Anterior cingulate cortex (tissue), 58 donors: ENCODE measurements around the gene HHIP.
"Not testable (repeated sequence)": the region's sequence is repeated elsewhere in the genome, so short reads cannot be mapped to it uniquely, and the experiment has no call there.

ENCODE experiments used
- DNase-seq, 58 donors: peaks; one replicate each; lab custom pipeline; 2025; lab: John Stamatoyannopoulos, UW

HHIP gene

DNA sequence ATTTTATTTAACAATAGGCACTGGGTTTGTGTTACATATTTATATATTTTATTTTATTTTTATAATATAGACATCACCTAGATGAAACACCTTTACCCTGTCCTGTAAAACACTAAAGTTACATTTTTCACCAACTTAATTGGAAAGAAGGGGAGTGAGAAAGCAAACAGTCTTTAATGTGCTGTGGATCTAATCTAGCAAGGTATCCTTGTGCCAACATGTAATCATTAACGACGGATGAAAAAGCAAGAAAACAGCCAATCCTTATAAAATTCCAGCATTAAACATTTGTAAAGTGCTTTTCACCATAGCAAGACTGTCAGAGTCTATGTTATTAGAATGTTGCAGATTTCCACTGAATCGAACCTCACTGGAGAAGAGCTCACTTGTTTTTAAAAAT, 92.7 kb downstream of the HHIP start:
- no peak for DNase-seq

DNA sequence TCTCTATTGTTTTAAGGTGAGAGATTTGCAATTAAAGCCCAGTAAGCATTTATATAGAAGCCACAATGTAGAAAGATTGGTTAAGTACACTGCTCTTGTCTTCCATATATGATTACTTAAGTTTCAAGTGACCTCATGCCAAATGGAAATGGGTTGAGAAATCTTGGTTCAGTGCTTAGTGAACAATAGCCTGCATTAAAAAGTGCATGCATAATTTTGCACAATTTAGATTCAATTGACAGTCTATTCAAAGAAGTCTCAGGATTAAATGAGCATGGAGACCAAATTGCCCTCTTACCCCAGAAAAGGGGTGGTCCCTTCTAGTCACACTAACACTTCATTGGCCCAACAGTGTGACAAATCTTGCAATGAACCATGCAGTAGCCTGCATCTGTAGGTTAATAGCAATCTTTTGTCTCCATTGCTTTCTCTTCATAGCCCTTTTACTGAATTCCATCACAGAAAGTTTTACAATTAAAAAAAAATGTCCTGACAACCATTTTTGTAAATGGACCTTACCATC, 93.6 kb downstream of the HHIP start:
- DNase-seq: no peak

DNA sequence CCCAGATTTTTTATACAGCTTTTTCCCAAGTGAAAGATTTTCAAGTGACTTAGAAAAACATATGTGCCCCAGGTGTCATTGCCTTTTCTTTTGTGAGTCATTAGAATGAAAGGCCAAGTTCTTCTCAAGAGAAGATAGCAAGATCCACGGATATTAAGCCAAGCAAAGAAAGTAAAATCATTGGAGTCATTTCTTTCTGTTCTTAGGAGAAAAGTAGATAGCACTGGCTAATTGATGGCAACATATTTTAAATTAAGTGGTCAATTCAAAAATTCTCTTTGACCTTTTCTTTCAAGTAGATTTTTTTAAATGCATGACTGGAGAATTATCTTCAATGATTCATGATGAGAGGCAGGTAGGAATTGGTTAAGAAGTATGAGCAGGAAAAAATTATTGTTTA, 94.4 kb downstream of the HHIP start:
- DNase-seq: no peak

DNA sequence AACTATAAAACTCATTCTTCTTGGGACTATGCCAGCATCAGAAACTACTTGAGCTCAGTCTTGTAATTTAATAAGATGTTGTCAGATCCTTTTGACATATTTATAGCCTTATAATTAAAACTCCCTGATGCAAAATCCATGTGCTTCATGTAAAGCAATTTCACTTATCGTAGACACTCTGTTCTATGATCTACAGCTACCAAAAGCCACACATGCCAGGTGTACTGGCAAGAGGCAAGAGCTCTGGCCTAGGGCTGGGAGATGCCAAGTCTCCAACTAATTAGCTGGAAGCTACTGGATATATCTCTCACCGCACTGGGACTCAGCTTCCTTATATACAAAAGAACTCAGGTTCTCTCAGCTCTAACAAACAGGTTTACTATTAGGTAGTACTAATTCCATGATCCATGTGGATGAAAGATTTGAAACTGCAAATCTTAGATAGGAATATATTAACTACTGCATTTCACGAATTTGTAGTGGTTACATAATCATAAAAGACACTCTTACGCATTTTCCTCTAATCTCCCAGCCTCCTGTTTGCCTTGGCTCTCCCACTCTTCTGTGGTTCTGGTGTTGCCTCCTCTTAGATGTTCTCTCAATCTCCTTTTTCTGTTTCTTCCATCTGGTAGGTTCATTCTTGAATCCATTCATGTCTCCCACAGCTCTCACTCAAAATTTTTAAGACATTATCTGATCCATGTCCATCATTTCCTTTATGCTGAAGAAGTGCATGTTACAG, 103.0 kb downstream of the HHIP start:
- no peak for DNase-seq

DNA sequence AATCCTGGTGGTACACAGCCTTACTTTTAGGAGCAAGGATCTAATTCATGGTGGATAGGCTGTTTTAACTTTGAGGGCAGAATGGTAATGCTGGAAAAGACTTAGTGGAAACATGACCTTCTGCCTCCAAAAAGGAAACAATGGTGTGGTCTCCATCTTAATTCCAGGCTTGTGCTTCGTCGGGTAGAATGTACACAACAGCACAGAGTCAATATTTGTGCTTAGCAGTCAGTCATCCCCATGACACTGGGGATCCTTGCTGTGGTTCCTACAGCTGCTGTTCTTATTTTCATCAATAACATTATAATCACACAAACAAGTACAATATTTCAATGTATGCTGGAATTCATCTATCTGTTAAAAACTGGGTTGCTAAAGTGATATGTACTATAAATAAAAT, 104.4 kb downstream of the HHIP start:
- DNase-seq: no peak

DNA sequence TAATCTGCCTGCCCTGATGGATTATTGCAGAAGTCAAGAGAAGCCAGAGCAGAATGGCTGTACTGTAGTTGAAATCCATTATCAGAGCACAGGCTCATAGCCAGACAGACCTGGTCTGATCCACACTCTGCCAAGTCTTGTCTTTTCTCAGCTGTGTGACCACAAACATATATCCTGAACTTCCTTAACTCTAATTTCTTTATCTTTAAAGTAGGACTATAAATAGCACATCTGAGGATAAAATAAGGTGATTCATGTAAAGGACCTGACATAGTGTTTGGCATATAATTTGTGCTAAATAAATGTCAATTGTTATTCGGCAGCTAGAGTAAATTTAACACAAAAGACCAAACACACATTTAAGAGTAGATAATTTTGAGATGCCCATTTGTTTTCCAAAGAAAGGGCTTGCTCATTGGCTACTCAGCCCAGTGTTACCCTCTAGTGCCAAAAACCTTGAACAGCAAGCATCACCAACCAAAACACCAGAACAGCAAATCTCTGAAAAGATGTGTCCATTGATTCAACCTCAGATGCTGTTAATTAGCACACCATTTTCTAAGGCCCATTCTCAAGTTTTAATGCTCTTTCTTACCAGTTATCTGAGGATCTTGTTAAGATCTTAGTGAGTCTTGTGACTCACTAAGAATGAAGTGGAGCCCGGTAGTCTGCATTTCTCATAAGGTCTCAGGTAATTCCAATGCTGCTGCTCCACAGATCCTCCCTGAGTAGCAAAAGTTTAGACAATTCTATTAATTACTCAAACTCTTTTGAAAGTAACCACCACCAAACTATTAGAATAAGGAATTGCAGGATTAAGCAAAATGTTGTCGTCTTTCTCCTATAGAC, 108.8 kb downstream of the HHIP start:
- peak in 7 of 58 donors; percentile 0 to 11 (median 2) for DNase-seq

DNA sequence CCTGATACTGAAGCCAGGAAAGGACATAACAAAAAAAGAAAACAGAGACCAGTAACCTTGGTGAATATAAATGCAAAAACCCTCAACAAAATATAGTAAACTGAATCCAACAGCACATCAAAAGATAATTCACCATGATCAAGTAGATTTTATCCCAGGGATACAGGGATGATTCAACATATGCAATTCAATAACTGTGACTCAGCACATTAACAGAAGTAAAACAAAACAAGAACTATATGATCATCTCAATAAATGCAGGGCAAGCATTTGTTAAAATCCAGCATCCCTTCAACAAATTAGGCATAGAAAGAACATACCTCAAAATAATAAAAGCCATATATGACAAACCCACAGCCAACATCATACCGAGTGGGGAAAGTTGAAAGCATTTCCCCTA, 112.0 kb downstream of the HHIP start:
- DNase-seq: no peak

DNA sequence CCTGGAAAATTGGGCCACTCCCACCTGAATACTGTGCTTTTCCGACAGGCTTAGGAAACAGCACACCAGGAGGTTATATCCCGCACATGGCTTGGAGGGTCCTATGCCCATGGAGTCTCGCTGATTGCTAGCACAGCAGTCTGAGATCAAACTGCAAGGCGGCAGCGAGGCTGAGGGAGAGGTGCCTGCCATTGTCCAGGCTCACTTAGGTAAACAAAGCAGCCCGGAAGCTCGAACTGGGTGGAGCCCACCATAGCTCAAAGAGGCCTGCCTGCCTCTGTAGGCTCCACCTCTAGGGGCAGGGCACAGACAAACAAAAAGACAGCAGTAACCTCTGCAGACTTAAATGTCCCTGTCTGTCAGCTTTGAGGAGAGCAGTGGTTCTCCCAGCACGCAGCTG, 122.9 kb downstream of the HHIP start:
- not testable (repeated sequence) for DNase-seq

DNA sequence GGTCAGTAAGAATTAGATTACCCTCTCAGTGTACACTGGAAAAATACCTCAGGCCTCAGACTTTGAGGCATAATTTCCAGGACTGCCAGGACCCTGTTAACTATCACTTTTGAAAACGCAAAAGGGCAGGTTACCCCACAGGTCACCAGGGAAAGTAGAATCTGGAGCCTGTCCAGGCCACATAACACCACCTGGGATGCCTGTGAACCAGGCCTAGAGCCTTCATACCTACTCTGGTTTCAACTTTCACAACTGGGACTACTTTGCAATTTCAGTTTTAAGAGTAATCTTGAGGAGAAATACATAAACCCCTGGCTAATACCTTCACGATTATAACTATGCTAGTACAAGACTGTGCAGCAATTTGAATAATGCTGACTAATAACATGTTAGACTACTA, 132.4 kb downstream of the HHIP start:
- DNase-seq: no peak

DNA sequence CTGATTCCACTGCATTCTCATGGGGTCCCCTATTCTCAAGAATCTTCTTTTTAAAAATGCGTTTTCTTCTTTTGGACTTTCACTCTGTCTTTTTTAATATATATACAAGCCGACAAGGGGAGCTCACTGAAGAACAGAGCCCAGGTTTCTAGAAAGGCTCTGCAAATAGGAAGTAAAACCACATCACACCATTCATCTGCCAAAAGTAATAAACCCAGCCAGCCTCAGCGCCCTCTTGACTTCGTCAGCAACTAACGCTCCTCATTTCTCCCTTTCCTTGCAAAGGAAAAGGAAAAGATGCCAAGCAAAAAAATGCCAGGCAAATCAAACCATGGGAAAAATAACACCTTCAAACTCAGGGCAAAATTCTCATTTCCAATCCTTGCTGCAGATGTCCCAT, 136.4 kb downstream of the HHIP start:
- no peak for DNase-seq

DNA sequence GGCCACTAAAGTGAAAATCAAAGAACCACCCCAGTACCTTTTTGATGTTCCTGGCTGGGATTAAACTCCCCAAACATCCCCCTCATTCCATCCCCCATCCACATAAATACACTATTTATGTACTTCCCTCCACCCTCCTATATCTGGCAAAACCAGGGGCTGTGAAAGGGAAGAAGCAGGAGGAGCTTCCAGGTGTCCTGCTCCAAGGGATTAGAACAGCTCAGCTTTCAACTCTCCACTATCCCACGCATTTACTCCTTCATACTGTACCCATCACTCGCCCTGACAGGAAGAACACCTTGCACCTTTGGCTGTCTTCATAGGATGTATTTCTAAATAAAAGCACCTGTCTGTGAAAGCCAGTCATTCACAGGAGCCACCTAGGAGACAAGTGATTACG, 140.0 kb downstream of the HHIP start:
- no peak for DNase-seq

DNA sequence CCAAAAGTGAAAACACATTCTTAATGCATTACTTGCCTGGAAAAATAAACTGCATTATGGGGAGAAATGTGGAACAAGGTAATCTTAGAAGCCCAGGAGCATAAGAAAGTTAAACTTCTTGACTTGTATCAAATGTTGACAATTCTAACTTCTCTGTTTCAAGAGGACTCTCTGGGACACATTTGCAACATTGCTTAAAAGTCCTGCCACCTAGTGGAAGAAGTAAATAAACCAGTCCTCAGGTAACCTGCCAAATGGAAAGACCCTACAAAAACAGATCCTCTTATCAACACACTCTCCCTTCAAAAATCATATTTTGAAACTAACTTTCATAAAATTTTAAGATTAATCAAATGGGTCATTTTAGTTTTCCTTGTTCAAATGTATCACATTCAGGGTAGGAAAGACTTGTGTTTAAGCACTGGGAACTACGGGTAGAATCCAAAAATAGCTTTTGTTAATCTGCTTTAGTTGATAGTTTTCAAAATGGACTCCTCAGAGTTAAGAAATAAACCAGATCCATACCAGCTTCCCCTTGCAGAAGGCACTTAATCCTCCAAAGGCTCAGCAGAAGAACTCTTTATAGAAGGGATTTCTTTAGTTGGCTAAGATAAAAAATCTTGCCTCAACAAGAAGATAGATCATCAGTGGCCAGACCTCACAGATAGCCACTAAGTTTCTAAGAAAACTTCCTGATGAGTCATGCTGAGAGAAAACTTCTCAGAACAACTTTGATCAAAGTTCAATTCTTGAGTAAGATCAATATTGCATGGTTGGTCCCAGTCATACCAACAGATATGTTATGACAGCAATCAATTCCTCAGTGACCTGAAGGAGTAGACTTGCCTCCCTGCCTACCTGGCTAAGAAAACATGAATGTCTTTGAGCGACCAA, 141.7 kb downstream of the HHIP start:
- peak in 1 of 58 donors; percentile 10 for DNase-seq

DNA sequence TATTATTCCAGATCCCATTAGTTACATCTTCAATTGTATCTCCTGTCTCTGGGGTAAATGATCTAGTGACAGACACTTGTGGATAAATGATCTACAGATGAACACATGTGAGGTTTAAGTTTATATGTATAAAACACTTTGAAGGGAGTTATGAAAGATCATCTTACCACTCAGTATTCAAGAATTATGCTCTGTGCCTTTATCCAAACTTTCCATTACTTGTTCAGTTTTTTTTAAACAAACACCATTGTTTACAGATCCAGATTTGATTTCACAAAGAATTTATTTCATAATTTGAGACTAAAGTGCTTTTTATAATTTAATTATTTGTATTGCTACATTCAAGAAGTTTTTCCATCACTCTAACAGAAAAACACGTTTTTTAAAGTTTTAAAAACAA, 142.5 kb downstream of the HHIP start:
- no peak for DNase-seq

DNA sequence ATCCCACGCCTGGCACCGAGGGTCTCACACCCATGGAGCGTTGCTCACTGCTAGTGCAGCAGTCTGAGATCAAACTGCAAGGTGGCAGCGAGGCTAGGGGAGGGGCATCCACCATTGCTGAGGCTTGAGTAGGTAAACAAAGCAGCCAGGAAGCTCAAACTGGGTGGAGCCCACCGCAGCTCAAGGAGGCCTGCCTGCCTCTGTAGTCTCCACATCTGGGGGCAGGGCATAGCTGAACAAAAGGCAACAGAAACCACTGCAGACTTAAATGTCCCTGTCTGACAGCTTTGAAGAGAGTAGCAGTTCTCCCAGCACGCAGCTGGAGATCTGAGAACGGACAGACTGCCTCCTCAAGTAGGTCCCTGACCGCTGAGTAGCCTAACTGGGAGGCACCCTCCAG, 146.0 kb downstream of the HHIP start:
- not testable (repeated sequence) for DNase-seq
